ENCODE data around the gene C4orf36. TPM values are rescaled to one million over a fixed set of nuclear protein-coding genes. Genes with fewer than 3 reads are reported as not detected.

Gene C4orf36
- total and polyA plus RNA-seq, 2 donors (not counting 3 experiments of a cell fraction or from before 2014, with no cell fraction given), result 0.66 TPM; not detected in 1

DNA sequence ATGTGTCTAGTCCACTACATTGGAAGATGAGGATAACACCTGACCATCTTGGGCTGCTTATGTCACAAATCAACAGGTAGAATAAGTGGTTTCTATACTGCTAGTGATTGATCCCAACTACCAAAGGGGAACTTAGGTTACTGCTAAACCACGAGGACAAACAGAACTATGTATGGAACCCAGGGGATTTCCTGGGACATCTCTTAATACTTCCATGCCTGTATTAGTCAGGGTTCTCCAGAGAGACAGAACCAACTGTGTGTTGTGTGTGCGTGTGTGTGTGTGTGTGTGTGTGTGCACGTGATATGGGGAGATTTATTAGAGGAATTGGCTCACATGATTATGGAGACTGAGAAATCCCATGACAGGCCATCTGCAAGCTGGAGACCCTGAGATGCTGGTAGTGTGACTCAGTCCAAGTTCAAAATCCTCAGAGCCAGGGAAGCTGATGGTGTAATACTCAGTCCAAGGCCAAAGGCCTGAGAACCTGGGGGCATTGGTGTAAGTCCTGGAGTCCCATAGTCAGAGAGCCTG, 26.4 kb upstream of the C4orf36 start:
- ChIA-PET POLR2A (no interaction called here), CTCF (interaction anchor here (9.1 kb wide), 1 partner anchor 173 kb away, joined by 157 read pairs; no protein-coding TSS in a partner anchor)
- H2AFZ ChIP-seq (ENCODE audit: low read depth, low read length), result no peak overlapping the region
- FAIRE-seq, result no peak
- H3K4me3 ChIP-seq (replicated peaks in 1 of 3; ENCODE audit: insufficient read depth in 1 of 3, low read depth in 1 of 3, low read length in 3 of 3), result no peak overlapping the region
- H3K36me3 ChIP-seq (ENCODE audit: control insufficient read depth in 2 of 2, extremely low read depth in 1 of 2, insufficient read depth in 2 of 2, low read length in 2 of 2), result no peaks in the 10 kb centered on the region
- H3K79me2 ChIP-seq (ENCODE audit: control insufficient read depth, insufficient read depth, low read length), result no peaks in the 10 kb centered on the region
- no peaks in the 10 kb centered on the region for H3K27me3 ChIP-seq (ENCODE audit: control insufficient read depth in 2 of 2, insufficient read depth in 2 of 2, low read length in 2 of 2)
- no peaks in the 10 kb centered on the region for H3K4me1 ChIP-seq (ENCODE audit: control insufficient read depth, extremely low read depth, insufficient read depth, low read length)
- no TSS peak for BruUV-seq (replicated peaks)
- H3K9me1 ChIP-seq (replicated peaks; ENCODE audit: control insufficient read depth, extremely low read depth, insufficient read depth, low read length), result no peaks in the 10 kb centered on the region
- dilution Hi-C loops (cut with MboI; ENCODE audit: extremely low pct_ligation_motif_present, low sequenced_read_pairs) (loop anchor here (25.0 kb wide), 1 partner anchor 194 kb away; no protein-coding TSS in a partner anchor), intact Hi-C loops (cut with micrococcal nuclease) (no loop called here)
- no peak overlapping the region for H3K9ac ChIP-seq (replicated peaks; ENCODE audit: extremely low read depth, insufficient read depth, low read length)
- no peak for DNase-seq (ENCODE audit: low read depth, low spot score)
- TF ChIP-seq POLR2AphosphoS5 (IDR thresholded peaks at IDR 0.05; ENCODE audit: insufficient read depth, low read depth, low read length), result no peak
- no peak for TF ChIP-seq FOS (IDR thresholded peaks at IDR 0.05; ENCODE audit: borderline replicate concordance, insufficient read depth, low read length)
- no peak for TF ChIP-seq GATA2 (IDR thresholded peaks at IDR 0.05; ENCODE audit: insufficient read depth, insufficient read length, low read depth, low read length)
- no peak for TF ChIP-seq POLR2A (IDR thresholded peaks at IDR 0.05; ENCODE audit: low read depth, low read length)
- no peak for TF ChIP-seq MYC (IDR thresholded peaks at IDR 0.05; ENCODE audit: low read depth, low read length)
- no peak for TF ChIP-seq EZH2 (IDR thresholded peaks at IDR 0.05; ENCODE audit: borderline replicate concordance, low read depth, low read length, severe bottlenecking)
- TF ChIP-seq, protein P1, sequence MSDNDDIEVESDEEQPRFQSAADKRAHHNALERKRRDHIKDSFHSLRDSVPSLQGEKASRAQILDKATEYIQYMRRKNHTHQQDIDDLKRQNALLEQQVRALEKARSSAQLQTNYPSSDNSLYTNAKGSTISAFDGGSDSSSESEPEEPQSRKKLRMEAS (IDR thresholded peaks at IDR 0.05; ENCODE audit: insufficient read depth, insufficient read length), result no peak
- TF ChIP-seq, protein P2, sequence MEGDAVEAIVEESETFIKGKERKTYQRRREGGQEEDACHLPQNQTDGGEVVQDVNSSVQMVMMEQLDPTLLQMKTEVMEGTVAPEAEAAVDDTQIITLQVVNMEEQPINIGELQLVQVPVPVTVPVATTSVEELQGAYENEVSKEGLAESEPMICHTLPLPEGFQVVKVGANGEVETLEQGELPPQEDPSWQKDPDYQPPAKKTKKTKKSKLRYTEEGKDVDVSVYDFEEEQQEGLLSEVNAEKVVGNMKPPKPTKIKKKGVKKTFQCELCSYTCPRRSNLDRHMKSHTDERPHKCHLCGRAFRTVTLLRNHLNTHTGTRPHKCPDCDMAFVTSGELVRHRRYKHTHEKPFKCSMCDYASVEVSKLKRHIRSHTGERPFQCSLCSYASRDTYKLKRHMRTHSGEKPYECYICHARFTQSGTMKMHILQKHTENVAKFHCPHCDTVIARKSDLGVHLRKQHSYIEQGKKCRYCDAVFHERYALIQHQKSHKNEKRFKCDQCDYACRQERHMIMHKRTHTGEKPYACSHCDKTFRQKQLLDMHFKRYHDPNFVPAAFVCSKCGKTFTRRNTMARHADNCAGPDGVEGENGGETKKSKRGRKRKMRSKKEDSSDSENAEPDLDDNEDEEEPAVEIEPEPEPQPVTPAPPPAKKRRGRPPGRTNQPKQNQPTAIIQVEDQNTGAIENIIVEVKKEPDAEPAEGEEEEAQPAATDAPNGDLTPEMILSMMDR (IDR thresholded peaks at IDR 0.05; ENCODE audit: extremely low read depth in 1 of 2, insufficient read depth in 1 of 2, low read depth in 1 of 2, low read length in 2 of 2), result no peak
- no peak for TF ChIP-seq JUN (IDR thresholded peaks at IDR 0.05; ENCODE audit: borderline replicate concordance, insufficient read depth, insufficient read length, low read depth)
- no peaks in the 10 kb centered on the region for H4K20me1 ChIP-seq (replicated peaks; ENCODE audit: control insufficient read depth, extremely low read depth, insufficient read depth, low read length)
- H3K4me2 ChIP-seq (ENCODE audit: insufficient read depth, low read length), result no peak overlapping the region
- H3K9me3 ChIP-seq (replicated peaks; ENCODE audit: control insufficient read depth, insufficient read depth, low read length), result no peaks in the 10 kb centered on the region
- no peak overlapping the region for H3K27ac ChIP-seq (ENCODE audit: insufficient read depth, low read depth, low read length)
